ENCODE data around the gene UCMA.
"Not testable (repeated sequence)": the region's sequence is repeated elsewhere in the genome, so short reads cannot be mapped to it uniquely, and the experiment has no call there.

DNA sequence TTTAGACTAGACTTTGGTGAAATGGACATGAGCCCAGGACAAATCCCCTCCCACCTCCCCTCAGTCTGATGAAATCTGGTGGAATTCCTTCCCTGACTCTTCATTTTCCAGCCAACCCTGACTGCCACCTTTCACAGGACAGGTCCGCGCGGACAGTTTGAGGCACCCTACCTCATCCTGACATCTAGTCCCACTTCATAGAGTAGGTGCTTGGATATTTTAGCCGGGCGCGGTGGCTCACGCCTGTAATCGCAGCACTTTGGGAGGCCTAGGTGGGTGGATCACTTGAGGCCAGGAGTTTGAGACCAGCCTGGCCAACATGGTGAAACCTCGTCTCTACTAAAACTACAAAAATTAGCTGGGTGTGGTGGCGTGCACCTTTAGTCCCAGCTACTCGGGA is 42.0 kb upstream of the UCMA start:
- TF ChIP-seq EZH2 (IDR thresholded peaks at IDR 0.05); POLR2AphosphoS5 (IDR thresholded peaks at IDR 0.05; ENCODE audit: borderline replicate concordance, low read depth, low read length): not testable (repeated sequence)
